ENCODE measurements around the gene SEMA3B. TPM values are rescaled to one million over a fixed set of nuclear protein-coding genes. Genes with fewer than 3 reads are reported as not detected.

SEMA3B gene
- 0.05 TPM in 1 of 2 replicates, not detected in the other for total RNA-seq

GRCh38 chr3:50268703-50269451, at the start of gene SEMA3B:
Gene SEMA3B, plus strand, starts transcription at chr3:50269147. Its CDS starts 94 bp downstream, at chr3:50269241.

GRCh38 chr3:50235716-50236483, 33.0 kb upstream of the SEMA3B start, which contains the start of gene GNAI2:
Gene GNAI2, plus strand, starts transcription at chr3:50236204. Its CDS starts 132 bp downstream, at chr3:50236336.

GRCh38 chr3:50278880-50279224, 9.9 kb downstream of the SEMA3B start, which contains the start of gene LSMEM2:
Gene LSMEM2, plus strand, starts transcription at chr3:50279087. Its CDS starts 27 bp downstream, at chr3:50279114.

GRCh38 chr3:50292159-50293078, 23.5 kb downstream of the SEMA3B start, which contains the start of gene IFRD2:
Gene IFRD2, minus strand, starts transcription at chr3:50292429. Its CDS starts 155 bp downstream, at chr3:50292274.

GRCh38 chr3:50298836-50299637, 30.1 kb downstream of the SEMA3B start, which contains the start of the genes HYAL3 and NAA80:
Gene HYAL3, minus strand, starts transcription at chr3:50299405. Its CDS starts 3,803 bp downstream, at chr3:50295602.
Gene NAA80, minus strand, starts transcription at chr3:50299405. Its CDS starts 1,942 bp downstream, at chr3:50297463.

GRCh38 chr3:50303013-50303815, 34.3 kb downstream of the SEMA3B start, which contains the start of gene HYAL1:
Gene HYAL1, minus strand, starts transcription at chr3:50303574. Its CDS starts 618 bp downstream, at chr3:50302956.

GRCh38 chr3:50322386-50323091, 53.6 kb downstream of the SEMA3B start, which contains the start of gene HYAL2:
Gene HYAL2, minus strand, starts transcription at chr3:50322745. Its CDS starts 2,256 bp downstream, at chr3:50320489.

Other genes starting within 250 kb of the SEMA3B start
- 60.9 and 68.9 TPM in 2 replicates for gene RBM5, start 180.2 kb upstream of the SEMA3B start, total RNA-seq
- 160 and 166 TPM in 2 replicates for gene SEMA3F, start 113.8 kb upstream of the SEMA3B start, total RNA-seq
- gene GNAT1, start 77.5 kb upstream of the SEMA3B start, total RNA-seq, result 0.13 TPM in 1 of 2 replicates, not detected in the other
- 0.20 TPM in 1 of 2 replicates, not detected in the other for gene SLC38A3, start 63.9 kb upstream of the SEMA3B start, total RNA-seq
- 644 and 665 TPM in 2 replicates for gene GNAI2, start 32.9 kb upstream of the SEMA3B start, total RNA-seq
- not detected in 2 replicates for gene LSMEM2, start 9.9 kb downstream of the SEMA3B start, total RNA-seq
- gene IFRD2, start 23.3 kb downstream of the SEMA3B start, total RNA-seq, result 150 and 170 TPM in 2 replicates
- 6.6 and 15.1 TPM in 2 replicates for gene HYAL3, start 30.3 kb downstream of the SEMA3B start, total RNA-seq
- 11.6 and 16.2 TPM in 2 replicates for gene NAA80, start 30.3 kb downstream of the SEMA3B start, total RNA-seq
- 5.1 and 9.8 TPM in 2 replicates for gene HYAL1, start 34.4 kb downstream of the SEMA3B start, total RNA-seq
- gene HYAL2, start 53.6 kb downstream of the SEMA3B start, total RNA-seq, result 505 and 575 TPM in 2 replicates
- 46.2 and 59.0 TPM in 2 replicates for gene TUSC2, start 59.1 kb downstream of the SEMA3B start, total RNA-seq
- 29.8 and 33.4 TPM in 2 replicates for gene RASSF1, start 71.7 kb downstream of the SEMA3B start, total RNA-seq
- not detected in 2 replicates for gene ZMYND10, start 76.6 kb downstream of the SEMA3B start, total RNA-seq
- gene NPRL2, start 81.6 kb downstream of the SEMA3B start, total RNA-seq, result 15.0 and 15.5 TPM in 2 replicates
- 37.2 and 39.8 TPM in 2 replicates for gene CYB561D2, start 81.7 kb downstream of the SEMA3B start, total RNA-seq
- gene TMEM115, start 90.4 kb downstream of the SEMA3B start, total RNA-seq, result 61.1 and 68.4 TPM in 2 replicates
- 0.05 TPM in 1 of 2 replicates, not detected in the other for gene CACNA2D2, start 234.5 kb downstream of the SEMA3B start, total RNA-seq

Measured in mammary microvascular endothelial cell (primary cell).